H1 (cell line): ENCODE results near the gene ACRV1. TPM values are rescaled to one million over a fixed set of nuclear protein-coding genes. Genes with fewer than 3 reads are reported as not detected.

Experiments used
- CTCF ChIA-PET: fragments of 300-600 bp; sonication (Branson Sonifier 250); formaldehyde crosslinking; loops from one replicate; lab custom pipeline; 2021; ENCODE audit not compliant: partially characterized antibody; lab: Charles Lee
- POLR2A ChIA-PET: fragments of 300-600 bp; sonication (Branson Sonifier 250); formaldehyde crosslinking; loops from one replicate; lab custom pipeline; 2021; ENCODE audit warnings: inconsistent platforms; ENCODE audit not compliant: partially characterized antibody; lab: Charles Lee
- DNase-seq, 2 experiments: peaks; one replicate each; pipeline versions ENCODE4 v3.0.0 to v3.0.0-alpha.2; 2010 to 2022; ENCODE audit warnings: low spot score in 2 of 2, low read depth in 1 of 2, mixed read lengths in 1 of 2
- FAIRE-seq: peaks from 2 replicates; lab custom pipeline; 2011; peaks lifted over from hg19 to GRCh38; lab: Jason Lieb, UNC
- H2AFZ ChIP-seq: 2 replicates; pipeline ENCODE4 v1.8.1; 2012; ENCODE audit warnings: low read length, inconsistent platforms
- H2AK5ac ChIP-seq: 2 replicates; pipeline ENCODE4 v1.6.1; 2013; ENCODE audit warnings: low read depth, low read length
- H2BK120ac ChIP-seq: replicated peaks from 2 replicates; pipeline ENCODE3; 2013; ENCODE audit warnings: low read depth, low read length, inconsistent platforms
- H2BK12ac ChIP-seq: 2 replicates; pipeline ENCODE4 v1.6.1; 2013; ENCODE audit warnings: low read depth, low read length
- H2BK15ac ChIP-seq: 2 replicates; pipeline ENCODE4 v1.6.1; 2013; ENCODE audit warnings: low read length
- H2BK20ac ChIP-seq: 2 replicates; pipeline ENCODE4 v1.6.1; 2013; ENCODE audit warnings: low read length
- H2BK5ac ChIP-seq: 2 replicates; pipeline ENCODE4 v1.6.1; 2013; ENCODE audit warnings: low read depth, low read length
- H3K14ac ChIP-seq: 2 replicates; pipeline ENCODE4 v1.6.1; 2013; ENCODE audit warnings: inconsistent platforms; ENCODE audit not compliant: insufficient read length
- H3K18ac ChIP-seq: 2 replicates; pipeline ENCODE4 v1.6.1; 2013; ENCODE audit warnings: low read length; ENCODE audit errors: extremely low read depth
- H3K23ac ChIP-seq: 2 replicates; pipeline ENCODE4 v1.6.1; 2013; ENCODE audit warnings: inconsistent platforms; ENCODE audit not compliant: insufficient read length
- H3K23me2 ChIP-seq: 2 replicates; pipeline ENCODE4 v1.6.1; 2013; ENCODE audit warnings: low read depth, low read length
- H3K27ac ChIP-seq: 2 replicates; pipeline ENCODE4 v1.6.1; 2011; ENCODE audit warnings: low read depth, low read length, inconsistent platforms
- H3K27me3 ChIP-seq, 4 experiments: replicated peaks in 1 of 4; 1 replicate in 1 of 4; 2 replicates in 3 of 4; pipeline versions ENCODE4 v1.6.1 to v1.8.1; 2011 to 2013; ENCODE audit warnings: low read length in 3 of 4, mild to moderate bottlenecking in 3 of 4, inconsistent platforms in 2 of 4, mixed read lengths in 2 of 4, moderate library complexity in 1 of 4; ENCODE audit not compliant: control insufficient read depth in 3 of 4, insufficient read depth in 3 of 4; ENCODE audit errors: extremely low read depth in 1 of 4
- H3K36me3 ChIP-seq, 4 experiments: 2 replicates each; pipeline versions ENCODE4 v1.6.1 to v1.8.1; 2011 to 2013; ENCODE audit warnings: mild to moderate bottlenecking in 4 of 4, low read length in 3 of 4, moderate library complexity in 2 of 4, control low read depth in 1 of 4, inconsistent platforms in 1 of 4; ENCODE audit not compliant: insufficient read depth in 4 of 4, control insufficient read depth in 2 of 4
- H3K4ac ChIP-seq: replicated peaks from 2 replicates; pipeline ENCODE3; 2013; ENCODE audit warnings: low read length, low read depth, mixed read lengths, inconsistent platforms; ENCODE audit not compliant: insufficient read length
- H3K4me1 ChIP-seq, 4 experiments: replicated peaks in 1 of 4; 1 replicate in 1 of 4; 2 replicates in 3 of 4; pipeline versions ENCODE4 v1.6.1 to v1.8.1; 2011 to 2013; ENCODE audit warnings: low read length in 3 of 4, inconsistent platforms in 2 of 4, mixed read lengths in 1 of 4; ENCODE audit not compliant: insufficient read depth in 4 of 4, control insufficient read depth in 3 of 4
- H3K4me2 ChIP-seq, 2 experiments: 2 replicates each; pipeline versions ENCODE4 v1.6.1 to v1.8.1; 2011 to 2013; ENCODE audit warnings: low read depth in 2 of 2, low read length in 2 of 2, control low read depth in 1 of 2, inconsistent platforms in 1 of 2, mild to moderate bottlenecking in 1 of 2; ENCODE audit not compliant: insufficient read depth in 1 of 2
- H3K4me3 ChIP-seq, 4 experiments: fragments of 200-600, 300-600 bp in 1 of 4; sonication (generic), shearing (Covaris generic), sonication (Bioruptor Twin) in 1 of 4; 2 replicates each; pipeline versions ENCODE4 v1.5.1 to v1.8.1; 2011 to 2016; ENCODE audit warnings: low read length in 4 of 4, low read depth in 3 of 4, control low read depth in 2 of 4, inconsistent platforms in 2 of 4, mild to moderate bottlenecking in 2 of 4, mixed read lengths in 1 of 4, moderate library complexity in 1 of 4; ENCODE audit not compliant: insufficient read depth in 2 of 4; ENCODE audit errors: extremely low read depth in 1 of 4
- H3K56ac ChIP-seq: replicated peaks from 2 replicates; pipeline ENCODE3; 2013; ENCODE audit warnings: low read depth, mild to moderate bottlenecking, mixed read lengths, low read length, inconsistent platforms; ENCODE audit not compliant: insufficient read length
- H3K79me1 ChIP-seq: 2 replicates; pipeline ENCODE4 v1.6.1; 2013; ENCODE audit warnings: low read depth, low read length, control low read depth
- H3K79me2 ChIP-seq, 2 experiments: 2 replicates each; pipeline versions ENCODE4 v1.6.1 to v1.8.1; 2012 to 2013; ENCODE audit warnings: low read length in 2 of 2, mild to moderate bottlenecking in 2 of 2, inconsistent platforms in 1 of 2; ENCODE audit not compliant: insufficient read depth in 2 of 2, control insufficient read depth in 1 of 2
- H3K9ac ChIP-seq, 4 experiments: replicated peaks in 1 of 4; 1 replicate in 1 of 4; 2 replicates in 3 of 4; pipeline versions ENCODE4 v1.6.1 to v1.8.1; 2011 to 2013; ENCODE audit warnings: low read depth in 3 of 4, low read length in 3 of 4, control low read depth in 2 of 4, mild to moderate bottlenecking in 2 of 4, moderate library complexity in 2 of 4, inconsistent platforms in 1 of 4; ENCODE audit errors: extremely low read depth in 1 of 4
- H3K9me3 ChIP-seq, 2 experiments: 2 replicates each; pipeline versions ENCODE4 v1.6.1 to v1.8.1; 2012 to 2013; ENCODE audit warnings: mild to moderate bottlenecking in 2 of 2, moderate library complexity in 2 of 2, control low read depth in 1 of 2, inconsistent platforms in 1 of 2, low read depth in 1 of 2, low read length in 1 of 2, mixed read lengths in 1 of 2; ENCODE audit not compliant: insufficient read depth in 2 of 2
- H4K20me1 ChIP-seq, 2 experiments: replicated peaks in 1 of 2; 2 replicates each; pipeline versions ENCODE3 to v1.8.1; 2011 to 2013; ENCODE audit warnings: inconsistent platforms in 2 of 2, low read length in 2 of 2, mild to moderate bottlenecking in 1 of 2; ENCODE audit not compliant: insufficient read depth in 2 of 2, control insufficient read depth in 1 of 2
- H4K5ac ChIP-seq: 2 replicates; pipeline ENCODE4 v1.6.1; 2013; ENCODE audit warnings: low read length, low read depth, mixed read lengths, inconsistent platforms; ENCODE audit not compliant: insufficient read length
- H4K8ac ChIP-seq: 2 replicates; pipeline ENCODE4 v1.8.0; 2013; ENCODE audit warnings: mild to moderate bottlenecking, moderate library complexity, low read length, inconsistent platforms; ENCODE audit not compliant: insufficient read depth; ENCODE audit errors: extremely low read depth
- H4K91ac ChIP-seq: replicated peaks from 2 replicates; pipeline ENCODE3; 2013; ENCODE audit warnings: low read length, mixed read lengths, inconsistent platforms; ENCODE audit not compliant: insufficient read length
- POU5F1 ChIP-seq: IDR thresholded peaks from 2 replicates; pipeline ENCODE4 v1.6.1; 2011; ENCODE audit warnings: low read depth, mild to moderate bottlenecking, low read length, moderate library complexity
- WGBS, 2 experiments: shearing (Covaris generic) in 1 of 2; methylation state at CpG; one replicate each; pipeline versions ENCODE4 v1.1.6 to v1.1.7; 2013 to 2015; ENCODE audit warnings: low lambda C conversion rate in 2 of 2, mixed read lengths in 2 of 2, inconsistent platforms in 1 of 2, low coverage in 1 of 2, missing lambda C conversion rate in 1 of 2; ENCODE audit not compliant: insufficient replicate concordance in 2 of 2, insufficient coverage in 1 of 2, insufficient read length in 1 of 2; ENCODE audit errors: extremely low coverage in 1 of 2, missing lambda C conversion rate in 1 of 2; 5-methylcytosine and 5-hydroxymethylcytosine counted together
- polyA plus RNA-seq, 7 experiments: library from polyadenylated mRNA; depleted of rRNA in 3 of 7; stranded (reverse) in 5 of 7; unstranded in 2 of 7; fragments of >200 nt in 5 of 7; fragments of 200-250 nt in 2 of 7; gene quantifications; 1 replicate in 5 of 7; 2 replicates in 1 of 7; 4 replicates in 1 of 7; pipeline versions ENCODE4 v1.2.1 to v1.2.3, GENCODE V29; 2011 to 2013; ENCODE audit warnings: missing spikeins in 2 of 7, mixed read lengths in 2 of 7
- total RNA-seq: library from RNA; stranded (reverse); fragmentation: NEBNext Ultra II Directional; extraction: Animal tissue kit (Norgen Biotek cat#: 25700); gene quantifications from 2 replicates; pipeline ENCODE4 v1.2.1, GENCODE V29; 2021

Gene ACRV1
- total and polyA plus RNA-seq, 2 of the 8 experiments (the other 6 are each of a cell fraction or from before 2014, with no cell fraction given): 0.06 TPM; not detected in 1

DNA sequence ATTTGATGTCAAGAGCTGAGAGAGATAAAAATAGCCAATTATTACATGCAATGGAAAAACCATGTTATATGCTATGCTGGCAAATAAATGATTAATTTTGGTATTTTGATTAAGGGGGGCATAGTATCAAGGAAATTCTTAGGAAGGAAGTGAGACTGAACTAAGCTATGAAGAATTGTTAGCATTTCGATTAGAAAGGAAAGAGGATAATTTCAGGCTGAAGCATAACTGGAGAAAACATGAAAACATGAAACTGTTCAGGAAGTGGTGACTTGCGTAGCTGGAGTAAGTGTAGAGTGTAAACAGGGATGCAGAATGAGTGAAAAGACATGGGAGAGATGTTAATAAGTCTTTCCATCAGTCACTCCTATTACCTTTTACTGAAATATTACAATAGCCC lies 6.4 kb downstream of the ACRV1 start:
- no peaks in the 10 kb centered on the region for H3K9me3 ChIP-seq
- no peaks in the 10 kb centered on the region for H3K23me2 ChIP-seq
- no peak overlapping the region for H2BK5ac ChIP-seq
- H3K4me2 ChIP-seq: no peak overlapping the region
- H3K27ac ChIP-seq: no peak overlapping the region
- H3K4me1 ChIP-seq: no peaks in the 10 kb centered on the region
- H3K79me1 ChIP-seq: no peaks in the 10 kb centered on the region
- no peak for FAIRE-seq
- H3K27me3 ChIP-seq: no peaks in the 10 kb centered on the region
- 90% methylated on average over 2 of the region's 2 CpGs; no CpG with 5 or more reads in 1 of the 2 experiments for WGBS, 2 experiments
- no peak overlapping the region for H4K91ac ChIP-seq
- no peak overlapping the region for H2AFZ ChIP-seq
- no peak overlapping the region for H3K4ac ChIP-seq
- no peak for DNase-seq
- no peak overlapping the region for H2BK20ac ChIP-seq
- no peaks in the 10 kb centered on the region for H4K20me1 ChIP-seq
- H3K14ac ChIP-seq: no peak overlapping the region
- H2BK120ac ChIP-seq: no peak overlapping the region
- no peak overlapping the region for H3K56ac ChIP-seq
- H2BK15ac ChIP-seq: no peak overlapping the region
- no peak overlapping the region for H3K18ac ChIP-seq
- ChIA-PET POLR2A (interaction anchor here (1.0 to 1.1 kb wide), 2 partner anchors 15 to 16 kb away, joined by 3 read pairs; no protein-coding TSS in a partner anchor), CTCF (interaction anchor here (1.1 kb wide), 1 partner anchor 204 kb away, joined by 3 read pairs; no protein-coding TSS in a partner anchor)
- H2BK12ac ChIP-seq: no peak overlapping the region
- no peak overlapping the region for H3K9ac ChIP-seq
- H3K36me3 ChIP-seq: peaks cover 2 to 41% (median 27%) of the 10 kb centered on the region in 4 experiments
- H3K79me2 ChIP-seq: no peaks in the 10 kb centered on the region
- no peak overlapping the region for H2AK5ac ChIP-seq
- no peak overlapping the region for H3K23ac ChIP-seq
- H4K5ac ChIP-seq: no peak overlapping the region
- H3K4me3 ChIP-seq: no peak overlapping the region
- H4K8ac ChIP-seq: no peak overlapping the region
- TF ChIP-seq POU5F1: no peak
